22Rv1 (cell line): ENCODE results near the gene SKAP2.

Experiments
- H3K27ac ChIP-seq: fragments of 450-650 bp; 2 replicates; pipeline ENCODE4 v1.5.1; 2017
- ZFX ChIP-seq: fragments of 450-650 bp; IDR thresholded peaks from 2 replicates; pipeline ENCODE4 v1.6.1; 2017; ENCODE audit warnings: antibody characterized with exemption, borderline replicate concordance
- TF ChIP-seq, protein P1 (sequence below): fragments of 450-650 bp; IDR thresholded peaks from 2 replicates; pipeline ENCODE4 v1.5.1; 2017; ENCODE audit warnings: mild to moderate bottlenecking

The SKAP2 gene

DNA sequence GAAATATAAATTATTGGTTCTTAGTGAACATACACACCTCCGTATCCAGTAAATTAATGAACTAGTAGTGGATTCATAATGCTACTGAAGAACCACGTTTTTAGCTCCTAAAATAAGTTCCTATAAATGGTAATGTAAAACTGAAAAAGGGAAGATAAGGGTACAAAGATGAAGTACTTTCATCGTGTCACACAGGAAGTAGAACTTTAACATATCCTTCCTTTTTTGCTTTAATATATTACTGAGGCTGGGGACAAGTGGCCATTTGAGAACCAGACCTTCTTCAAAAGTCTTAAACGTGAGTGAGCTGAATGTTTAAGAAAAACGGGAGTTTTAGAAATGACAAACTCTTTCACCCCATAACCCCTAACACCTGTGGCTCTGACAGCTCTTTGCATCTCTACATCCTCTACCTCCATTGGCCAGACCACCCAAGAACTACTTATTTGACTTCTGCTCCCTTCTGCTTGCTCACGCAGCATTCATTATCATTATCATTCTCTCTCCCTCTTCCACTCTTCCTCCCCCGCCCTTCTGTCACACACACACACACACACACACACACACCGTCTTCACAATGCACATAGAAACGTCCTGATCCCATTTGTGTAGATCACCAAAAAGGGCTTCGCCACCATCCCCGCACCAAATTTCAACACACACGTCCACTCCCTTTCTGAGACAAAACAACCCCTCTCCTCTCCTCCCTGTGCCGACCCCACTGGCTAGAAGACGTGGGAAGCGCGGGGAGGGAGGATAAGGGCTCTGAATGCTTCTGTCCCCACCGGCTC, 677 bp downstream of the SKAP2 start:
- peak overlapping the region; percentile 97 for H3K27ac ChIP-seq
- no peak for TF ChIP-seq ZFX
- TF ChIP-seq, protein P1, sequence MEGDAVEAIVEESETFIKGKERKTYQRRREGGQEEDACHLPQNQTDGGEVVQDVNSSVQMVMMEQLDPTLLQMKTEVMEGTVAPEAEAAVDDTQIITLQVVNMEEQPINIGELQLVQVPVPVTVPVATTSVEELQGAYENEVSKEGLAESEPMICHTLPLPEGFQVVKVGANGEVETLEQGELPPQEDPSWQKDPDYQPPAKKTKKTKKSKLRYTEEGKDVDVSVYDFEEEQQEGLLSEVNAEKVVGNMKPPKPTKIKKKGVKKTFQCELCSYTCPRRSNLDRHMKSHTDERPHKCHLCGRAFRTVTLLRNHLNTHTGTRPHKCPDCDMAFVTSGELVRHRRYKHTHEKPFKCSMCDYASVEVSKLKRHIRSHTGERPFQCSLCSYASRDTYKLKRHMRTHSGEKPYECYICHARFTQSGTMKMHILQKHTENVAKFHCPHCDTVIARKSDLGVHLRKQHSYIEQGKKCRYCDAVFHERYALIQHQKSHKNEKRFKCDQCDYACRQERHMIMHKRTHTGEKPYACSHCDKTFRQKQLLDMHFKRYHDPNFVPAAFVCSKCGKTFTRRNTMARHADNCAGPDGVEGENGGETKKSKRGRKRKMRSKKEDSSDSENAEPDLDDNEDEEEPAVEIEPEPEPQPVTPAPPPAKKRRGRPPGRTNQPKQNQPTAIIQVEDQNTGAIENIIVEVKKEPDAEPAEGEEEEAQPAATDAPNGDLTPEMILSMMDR, result no peak

DNA sequence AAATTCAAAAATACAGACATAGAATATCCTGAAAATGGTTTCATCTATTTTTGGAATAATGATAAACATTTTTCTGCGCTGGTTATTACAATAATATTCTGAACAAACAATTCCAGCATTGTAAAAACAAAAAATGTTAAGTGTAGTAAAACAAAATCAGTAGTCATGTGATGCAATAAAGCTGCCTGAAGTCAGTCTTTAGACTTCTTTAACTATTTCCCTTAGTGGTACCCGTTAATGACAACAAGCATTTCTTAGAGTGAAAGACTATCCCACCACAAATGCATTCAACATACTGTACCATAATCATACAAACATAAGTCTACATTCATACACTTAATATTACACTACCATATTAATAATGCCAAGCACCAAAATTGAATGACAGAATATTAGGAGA, 1.6 kb downstream of the SKAP2 start:
- TF ChIP-seq, protein P1, result no peak
- TF ChIP-seq ZFX, result no peak
- peak overlapping the region; percentile 97 for H3K27ac ChIP-seq

DNA sequence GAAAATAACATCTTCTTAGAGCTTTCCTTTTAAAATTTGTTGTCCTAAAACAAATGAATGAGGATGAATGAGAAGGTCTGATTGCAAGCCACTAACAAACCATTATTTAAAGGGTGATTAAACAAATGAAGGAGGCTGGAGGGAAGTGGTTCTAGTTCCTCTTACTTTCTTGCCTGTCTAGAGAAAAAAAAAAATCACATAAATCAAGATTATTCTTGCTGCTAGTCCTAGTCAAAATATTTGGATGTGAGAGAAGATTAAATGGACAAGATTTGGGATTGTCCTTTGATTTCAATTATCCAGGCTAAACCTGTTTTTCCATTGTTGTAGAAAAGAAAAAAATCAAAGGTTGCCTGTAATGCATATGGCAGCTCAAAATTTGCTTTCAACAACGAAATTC, 3.3 kb downstream of the SKAP2 start:
- TF ChIP-seq, protein P1, result no peak
- TF ChIP-seq ZFX, result no peak
- H3K27ac ChIP-seq, result no peak overlapping the region

DNA sequence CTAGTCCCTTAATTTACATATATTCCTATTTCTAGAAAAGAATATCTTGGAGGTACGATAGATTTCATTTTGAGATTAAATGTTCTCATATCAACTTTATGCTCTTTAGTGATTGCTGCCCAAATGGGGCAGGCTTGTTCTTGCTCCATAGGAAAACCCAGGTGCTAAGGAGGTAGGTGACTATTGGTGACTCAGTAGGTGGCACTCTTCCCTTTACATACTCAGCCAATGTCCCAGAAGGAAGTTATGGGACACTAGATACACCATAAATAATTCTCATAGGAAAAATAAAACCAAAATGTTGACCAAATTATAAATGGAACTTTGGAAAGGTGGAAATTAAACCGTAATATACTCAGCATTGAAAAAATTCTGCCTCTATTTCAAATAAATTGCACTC, 4.0 kb downstream of the SKAP2 start:
- no peak overlapping the region for H3K27ac ChIP-seq
- TF ChIP-seq ZFX, result no peak
- TF ChIP-seq, protein P1, result peak; percentile 80

DNA sequence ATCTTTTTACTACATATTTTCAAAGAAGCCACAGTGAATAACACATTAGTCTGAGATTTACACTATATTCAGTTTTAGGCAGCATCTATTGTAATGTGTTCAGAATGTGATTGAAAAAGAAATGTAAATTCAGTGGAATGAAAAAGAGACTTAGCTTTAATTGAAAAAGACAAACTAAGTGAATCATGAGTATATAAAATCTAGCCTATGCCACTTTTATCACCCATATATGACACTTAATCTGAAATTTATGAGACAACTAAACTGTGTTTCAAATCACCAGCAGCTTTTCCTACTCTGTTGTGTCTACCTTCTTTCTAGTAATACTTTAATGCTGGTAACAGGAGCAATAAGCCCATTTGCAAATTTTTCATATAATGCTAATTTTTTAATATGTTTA, 4.7 kb downstream of the SKAP2 start:
- H3K27ac ChIP-seq, result no peak overlapping the region
- no peak for TF ChIP-seq ZFX
- TF ChIP-seq, protein P1, result no peak

DNA sequence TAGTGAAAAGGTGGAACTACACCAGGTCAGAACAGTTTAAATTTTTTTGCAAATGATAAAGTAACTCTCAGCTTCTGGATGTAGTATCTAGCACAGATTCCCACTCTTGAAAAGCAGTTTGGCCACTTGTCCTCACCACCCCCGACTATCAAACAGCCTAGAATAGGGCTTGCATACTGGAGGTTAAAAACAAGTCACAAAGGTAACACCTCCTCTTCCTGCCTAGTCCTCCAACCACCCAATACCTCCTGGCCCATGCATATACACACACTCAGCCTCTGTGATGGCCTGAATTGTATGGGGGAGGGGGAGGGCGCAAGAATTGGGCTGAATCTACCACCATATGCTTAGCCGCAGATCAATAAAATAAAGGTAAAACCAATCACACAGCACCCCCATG, 5.7 kb downstream of the SKAP2 start:
- H3K27ac ChIP-seq, result no peak overlapping the region
- TF ChIP-seq, protein P1, result no peak
- no peak for TF ChIP-seq ZFX

DNA sequence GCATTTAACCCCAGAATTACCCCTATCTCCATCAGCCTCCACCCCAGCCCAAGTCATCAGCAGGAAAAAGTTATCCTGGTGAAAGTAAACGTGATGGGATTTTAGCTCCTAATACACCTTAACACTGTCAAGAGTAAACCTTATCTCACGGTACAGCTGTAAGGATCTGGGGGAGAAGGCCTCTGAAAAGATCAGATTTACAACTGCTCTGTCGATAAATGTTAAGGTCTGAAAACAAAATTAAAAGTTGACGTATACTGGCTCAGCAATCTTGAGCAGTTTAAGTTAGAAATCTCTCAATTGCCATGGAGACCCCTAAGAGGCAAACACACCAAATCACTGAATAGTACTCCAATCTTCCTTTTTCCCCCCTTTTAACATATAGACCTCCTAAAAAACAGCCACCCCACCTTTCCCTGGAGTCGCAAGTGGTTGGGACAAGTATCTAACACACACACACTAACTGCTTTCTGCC, 6.1 kb downstream of the SKAP2 start:
- no peak for TF ChIP-seq ZFX
- TF ChIP-seq, protein P1, result no peak
- no peak overlapping the region for H3K27ac ChIP-seq
